Neural progenitor cell (in vitro differentiated cells): Measurements from ENCODE around the gene SYNDIG1.

Source experiments
- CTCF ChIP-seq: fragments of 200-600 bp; sonication (generic); IDR thresholded peaks from 2 replicates; pipeline ENCODE4 v1.5.1; 2017; ENCODE audit warnings: antibody characterized with exemption, mild to moderate bottlenecking
- EZH2 ChIP-seq: fragments of 200-600 bp; sonication (generic); IDR thresholded peaks from 2 replicates; pipeline ENCODE4 v1.6.1; 2017; ENCODE audit warnings: antibody characterized with exemption, mild to moderate bottlenecking, moderate library complexity
- EZH2phosphoT487 ChIP-seq: fragments of 200-600 bp; sonication (generic); IDR thresholded peaks from 2 replicates; pipeline ENCODE4 v1.6.1; 2017; ENCODE audit warnings: antibody characterized with exemption

- no peak for TF ChIP-seq CTCF
- no peak for TF ChIP-seq EZH2
- no peak for TF ChIP-seq EZH2phosphoT487
Observed at GRCh38 chr20:24469116-24469893, at the start of gene SYNDIG1.
